AG08396 (cell line): ENCODE results near the gene NUDT21.

Experiments
- DNase-seq: peaks from one replicate; pipeline ENCODE4 v3.0.0; 2012; ENCODE audit warnings: low spot score, mixed read lengths

The NUDT21 gene

DNA sequence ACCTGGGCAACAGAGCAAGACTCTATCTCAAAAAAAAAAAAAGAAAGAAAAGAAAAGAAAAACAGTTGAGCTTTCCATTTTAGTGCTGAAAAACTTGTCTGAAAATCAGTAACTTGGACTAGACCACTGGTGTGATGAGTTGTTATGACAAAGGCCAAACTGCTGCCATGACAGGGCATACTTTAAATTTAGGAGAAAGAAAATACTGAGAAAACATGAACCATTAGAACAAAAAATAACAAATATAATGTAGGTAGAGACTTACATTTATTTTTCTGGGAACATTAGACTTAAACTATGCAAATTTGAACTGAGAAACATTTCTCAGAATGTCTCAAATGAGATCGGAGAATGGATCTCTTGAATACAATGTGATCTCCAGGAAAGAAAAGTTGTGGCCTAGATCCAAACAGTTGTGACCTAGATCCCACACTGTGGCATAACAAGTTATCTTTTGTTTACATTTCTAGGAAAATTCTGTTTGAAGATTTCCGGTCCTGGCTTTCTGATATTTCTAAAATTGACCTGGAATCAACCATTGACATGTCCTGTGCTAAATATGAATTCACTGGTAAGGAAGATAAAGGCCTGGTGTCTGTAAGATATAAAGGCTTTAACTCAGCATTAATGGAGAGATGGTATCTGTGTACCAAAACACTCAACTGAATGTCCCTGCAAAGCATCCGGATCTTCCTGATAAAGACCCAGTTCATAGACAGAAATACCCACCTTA lies 11.1 kb upstream of the NUDT21 start:
- no peak for DNase-seq

- DNase-seq, result no peak
Observed at GRCh38 chr16:56460101-56460500, 9.0 kb upstream of the NUDT21 start.

- DNase-seq, result no peak
Observed at GRCh38 chr16:56457927-56458470, 6.9 kb upstream of the NUDT21 start.

- DNase-seq, result peak; percentile 61
Observed at GRCh38 chr16:56451753-56452689, 889 bp upstream of the NUDT21 start.

- peak; percentile 29 for DNase-seq
Observed at GRCh38 chr16:56450275-56450985, 702 bp downstream of the NUDT21 start.

- DNase-seq, result no peak
Observed at GRCh38 chr16:56448005-56448404, 3.1 kb downstream of the NUDT21 start.

DNA sequence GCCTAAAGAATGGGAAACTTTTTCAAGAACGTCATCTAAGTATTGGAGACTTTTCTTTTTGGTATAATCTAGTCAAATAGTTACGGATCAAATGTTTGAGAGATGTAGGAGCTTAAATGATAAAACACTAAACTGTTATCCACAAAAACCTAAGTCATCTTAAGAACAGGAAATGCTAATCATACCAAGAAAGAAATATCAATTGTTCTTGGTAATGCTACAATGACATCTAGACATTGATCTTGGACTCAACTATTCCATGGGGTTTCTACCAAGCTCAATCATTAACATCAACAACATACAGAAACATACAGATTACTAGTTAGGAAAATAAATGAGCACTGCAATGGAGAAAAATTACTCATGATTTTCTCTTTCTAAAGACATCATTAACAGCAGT lies 3.8 kb downstream of the NUDT21 start:
- no peak for DNase-seq

GRCh38 chr16:56438038-56438437 lies 13.1 kb downstream of the NUDT21 start:
- no peak for DNase-seq

GRCh38 chr16:56436258-56436657 lies 14.9 kb downstream of the NUDT21 start:
- no peak for DNase-seq

DNA sequence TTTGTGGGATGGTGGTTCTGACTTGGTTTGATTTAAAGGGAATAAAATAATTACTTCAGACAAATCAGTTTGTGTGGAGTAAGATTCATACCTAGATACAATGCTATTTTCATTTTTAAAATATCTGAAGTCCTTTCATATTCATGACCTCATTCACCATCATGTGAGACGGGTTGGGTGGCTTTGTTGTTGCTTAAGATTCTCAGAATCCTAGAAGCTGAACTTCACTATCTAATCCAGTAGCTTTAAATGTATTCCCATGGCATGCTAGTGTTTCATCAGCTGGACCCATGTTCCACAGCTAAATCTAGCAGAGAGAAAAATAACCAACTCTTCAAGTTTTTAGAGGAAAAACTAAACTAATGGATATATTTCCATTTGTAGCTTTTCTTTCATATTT lies 23.0 kb downstream of the NUDT21 start:
- no peak for DNase-seq

DNA sequence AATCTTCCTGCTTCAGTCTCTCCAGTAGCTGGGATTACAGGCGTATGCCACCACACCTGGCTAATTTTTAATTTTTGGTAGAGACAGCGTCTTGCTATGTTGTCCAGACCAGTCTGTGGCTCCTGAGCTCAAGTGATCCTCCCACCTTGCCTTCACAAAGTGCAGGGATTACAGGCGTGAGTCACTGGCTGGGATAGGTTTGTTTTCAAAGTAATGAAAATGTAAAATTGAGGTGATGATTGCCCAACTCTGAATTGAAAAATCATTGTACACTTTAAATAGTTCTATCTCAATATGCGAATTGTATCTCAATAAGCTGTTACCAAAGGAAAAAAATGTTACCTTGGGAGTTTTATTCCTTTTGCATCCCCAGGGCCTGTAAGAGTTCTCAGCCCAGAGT lies 24.5 kb downstream of the NUDT21 start:
- DNase-seq, result no peak

DNA sequence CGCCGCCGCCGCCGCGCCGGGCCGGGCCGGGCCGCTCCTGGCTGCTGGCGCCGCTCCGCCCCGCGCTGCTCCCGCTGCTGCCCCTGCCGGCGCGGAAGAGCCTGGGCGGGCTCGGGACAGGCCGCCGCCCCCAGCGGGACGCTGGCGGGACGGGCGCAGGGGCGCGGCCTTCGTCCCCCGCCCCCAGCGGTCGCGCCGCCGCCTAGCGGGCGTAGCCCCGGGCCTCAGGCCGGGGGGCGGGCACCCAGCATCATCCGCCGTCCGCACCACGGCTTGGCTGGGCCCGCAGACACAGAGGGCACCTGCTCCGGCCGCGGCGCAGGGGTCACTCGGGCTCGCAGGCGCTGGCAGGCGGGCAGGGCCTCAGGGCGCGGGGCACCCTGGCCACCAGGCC lies 25.7 kb downstream of the NUDT21 start, which contains the start of gene AMFR:
TSS of gene AMFR (minus strand) at position 107 of the 394 bp plus-strand sequence. CDS start 218 bp downstream, outside the sequence.
- peak; percentile 96 for DNase-seq

- DNase-seq, result peak; percentile 48
Observed at GRCh38 chr16:56424791-56425438, 26.2 kb downstream of the NUDT21 start.

GRCh38 chr16:56424404-56424764 lies 26.7 kb downstream of the NUDT21 start:
- peak; percentile 16 for DNase-seq

DNA sequence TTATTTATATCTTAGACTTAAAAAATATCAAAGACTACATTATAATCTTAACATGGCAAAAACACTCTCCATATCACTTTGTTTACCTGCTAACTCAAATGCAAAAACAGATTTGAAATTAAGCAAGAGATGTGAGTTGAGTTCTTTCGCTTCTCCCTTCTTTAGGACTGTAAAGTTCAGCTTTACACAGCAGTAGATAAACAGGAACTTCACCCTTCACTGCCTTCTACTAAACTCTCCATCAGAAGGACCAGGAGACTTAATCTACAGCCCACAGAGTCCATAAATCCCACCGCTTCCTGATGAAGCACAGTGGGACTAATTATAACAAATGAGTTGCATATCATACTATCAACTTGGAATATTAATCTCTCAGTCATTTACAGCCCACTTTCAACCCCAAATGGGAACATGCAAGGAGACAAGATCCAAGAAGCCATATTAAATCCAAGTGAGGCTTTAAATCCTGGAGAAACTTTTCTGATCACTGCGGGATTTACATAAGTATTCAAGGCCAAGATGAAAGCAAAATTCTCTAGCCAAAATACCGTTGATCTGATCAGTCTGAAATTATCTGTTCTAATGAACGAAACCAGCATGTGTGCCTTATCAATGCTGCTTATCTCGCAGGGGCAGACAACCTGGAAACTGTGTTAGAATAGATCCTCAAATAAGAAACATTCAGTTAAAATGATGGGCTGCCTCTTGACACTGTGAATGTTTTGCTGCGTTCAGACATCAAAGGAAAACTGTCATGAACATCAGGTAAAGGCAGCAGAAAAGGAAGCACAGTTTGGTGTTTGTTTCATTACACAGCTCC lies 27.3 kb downstream of the NUDT21 start:
- no peak for DNase-seq

DNA sequence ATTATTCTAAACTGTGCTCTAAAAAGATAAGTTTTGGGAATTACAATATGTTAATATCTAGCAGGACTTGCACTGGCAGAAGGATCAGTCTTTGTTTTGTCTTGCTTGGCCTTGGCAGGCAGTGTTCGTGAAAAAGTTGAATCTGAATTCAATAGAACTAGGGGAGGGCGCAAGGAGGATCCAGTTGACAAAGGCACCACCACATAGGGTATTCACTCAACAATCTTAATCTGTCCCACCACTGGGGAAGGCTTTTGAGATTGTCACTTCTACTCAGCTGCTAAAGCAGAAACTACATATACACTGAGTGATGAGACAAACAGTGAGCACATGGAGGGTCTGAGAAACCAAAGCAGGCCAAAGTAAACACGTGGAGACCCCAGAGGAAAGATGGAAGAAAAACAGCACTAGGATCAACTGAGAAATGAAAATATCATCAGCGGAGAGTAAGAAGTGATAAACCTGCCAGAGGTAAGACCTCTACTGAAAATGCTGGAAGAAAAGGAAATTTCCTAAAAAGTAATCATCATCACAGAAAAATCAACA lies 28.2 kb downstream of the NUDT21 start:
- DNase-seq, result no peak

- no peak for DNase-seq
Observed at GRCh38 chr16:56421976-56422669, 29.0 kb downstream of the NUDT21 start.

DNA sequence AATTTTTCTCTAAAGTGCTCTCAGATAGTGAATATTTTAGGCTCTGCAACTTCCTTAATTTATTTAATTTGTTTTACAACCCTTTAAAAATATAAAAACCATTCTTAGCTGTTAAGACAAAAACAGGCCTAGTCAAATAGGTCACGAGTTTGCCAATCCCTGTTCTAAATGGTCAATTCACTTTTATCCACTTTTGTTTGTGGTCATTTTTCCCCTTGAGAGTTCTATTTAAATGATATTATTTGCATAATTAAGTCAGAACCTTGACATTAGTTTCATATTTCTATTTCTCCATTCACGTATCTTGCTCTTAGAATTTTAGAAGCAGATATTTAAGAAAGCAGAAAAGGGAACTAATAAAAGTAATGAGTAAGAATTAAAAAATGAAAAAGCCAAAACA lies 29.8 kb downstream of the NUDT21 start:
- no peak for DNase-seq

DNA sequence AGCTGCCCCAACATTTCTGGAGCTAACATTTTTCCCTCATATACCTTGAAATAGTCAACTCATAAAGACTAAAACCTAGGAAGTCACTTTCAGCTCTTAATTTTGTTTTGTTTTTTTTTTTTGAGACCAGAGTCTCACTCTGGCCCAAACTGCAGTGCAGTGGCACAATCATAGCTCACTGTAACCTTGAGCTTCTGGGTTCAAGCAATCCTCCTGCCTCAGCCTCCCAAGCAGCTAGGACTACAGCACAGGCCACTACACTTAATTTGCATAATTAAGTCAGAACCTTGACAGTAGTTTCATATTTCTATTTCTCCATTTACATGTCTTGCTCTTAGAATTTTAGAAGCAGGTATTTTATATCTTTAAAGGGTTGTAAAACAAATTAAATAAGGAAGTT lies 30.5 kb downstream of the NUDT21 start:
- no peak for DNase-seq
